Ishikawa (cell line): ENCODE data around the gene NAA38.

Source experiments
- CEBPB ChIP-seq: IDR thresholded peaks from 2 replicates; pipeline ENCODE4 v1.6.1; 2012
- CREB1 ChIP-seq: IDR thresholded peaks from 2 replicates; pipeline ENCODE4 v1.6.1; 2012; ENCODE audit warnings: low read depth
- EGR1 ChIP-seq: IDR thresholded peaks from 2 replicates; pipeline ENCODE4 v1.6.1; 2012
- EP300 ChIP-seq: IDR thresholded peaks from 2 replicates; pipeline ENCODE4 v1.6.1; 2012; ENCODE audit warnings: borderline replicate concordance
- FOXM1 ChIP-seq: IDR thresholded peaks from 2 replicates; pipeline ENCODE4 v1.6.1; 2012; ENCODE audit warnings: low read depth, borderline replicate concordance
- NFIC ChIP-seq: IDR thresholded peaks from 2 replicates; pipeline ENCODE4 v1.6.1; 2012
- RAD21 ChIP-seq: IDR thresholded peaks from 2 replicates; pipeline ENCODE4 v1.6.1; 2012; ENCODE audit warnings: low read depth
- TAF1 ChIP-seq: IDR thresholded peaks from 2 replicates; pipeline ENCODE4 v1.6.1; 2012; ENCODE audit warnings: low read depth, mild to moderate bottlenecking
- TCF12 ChIP-seq: IDR thresholded peaks from 2 replicates; pipeline ENCODE4 v1.6.1; 2012; ENCODE audit warnings: low read depth
- TEAD4 ChIP-seq: IDR thresholded peaks from 2 replicates; pipeline ENCODE4 v1.6.1; 2012
- USF1 ChIP-seq: IDR thresholded peaks from 2 replicates; pipeline ENCODE4 v1.6.1; 2012
- YY1 ChIP-seq: IDR thresholded peaks from 2 replicates; pipeline ENCODE4 v1.6.1; 2012; ENCODE audit warnings: low read depth
- ZBTB7A ChIP-seq: IDR thresholded peaks from 2 replicates; pipeline ENCODE4 v1.6.1; 2012; ENCODE audit warnings: low read depth
- TF ChIP-seq, protein P1 (sequence below): IDR thresholded peaks from 2 replicates; pipeline ENCODE4 v1.6.1; 2012; ENCODE audit warnings: low read depth, mild to moderate bottlenecking
- TF ChIP-seq, protein P2 (sequence below): IDR thresholded peaks from 2 replicates; pipeline ENCODE4 v1.6.1; 2012

NAA38 gene

GRCh38 chr17:7856011-7856810 lies 1.1 kb downstream of the NAA38 start:
- TF ChIP-seq TAF1 (no peak), TEAD4 (no peak), ZBTB7A (no peak), RAD21 (no peak), CREB1 (no peak), EGR1 (no peak), YY1 (no peak), NFIC (no peak), USF1 (no peak), TCF12 (no peak), FOXM1 (no peak), EP300 (no peak), CEBPB (no peak)
- TF ChIP-seq, protein P1, sequence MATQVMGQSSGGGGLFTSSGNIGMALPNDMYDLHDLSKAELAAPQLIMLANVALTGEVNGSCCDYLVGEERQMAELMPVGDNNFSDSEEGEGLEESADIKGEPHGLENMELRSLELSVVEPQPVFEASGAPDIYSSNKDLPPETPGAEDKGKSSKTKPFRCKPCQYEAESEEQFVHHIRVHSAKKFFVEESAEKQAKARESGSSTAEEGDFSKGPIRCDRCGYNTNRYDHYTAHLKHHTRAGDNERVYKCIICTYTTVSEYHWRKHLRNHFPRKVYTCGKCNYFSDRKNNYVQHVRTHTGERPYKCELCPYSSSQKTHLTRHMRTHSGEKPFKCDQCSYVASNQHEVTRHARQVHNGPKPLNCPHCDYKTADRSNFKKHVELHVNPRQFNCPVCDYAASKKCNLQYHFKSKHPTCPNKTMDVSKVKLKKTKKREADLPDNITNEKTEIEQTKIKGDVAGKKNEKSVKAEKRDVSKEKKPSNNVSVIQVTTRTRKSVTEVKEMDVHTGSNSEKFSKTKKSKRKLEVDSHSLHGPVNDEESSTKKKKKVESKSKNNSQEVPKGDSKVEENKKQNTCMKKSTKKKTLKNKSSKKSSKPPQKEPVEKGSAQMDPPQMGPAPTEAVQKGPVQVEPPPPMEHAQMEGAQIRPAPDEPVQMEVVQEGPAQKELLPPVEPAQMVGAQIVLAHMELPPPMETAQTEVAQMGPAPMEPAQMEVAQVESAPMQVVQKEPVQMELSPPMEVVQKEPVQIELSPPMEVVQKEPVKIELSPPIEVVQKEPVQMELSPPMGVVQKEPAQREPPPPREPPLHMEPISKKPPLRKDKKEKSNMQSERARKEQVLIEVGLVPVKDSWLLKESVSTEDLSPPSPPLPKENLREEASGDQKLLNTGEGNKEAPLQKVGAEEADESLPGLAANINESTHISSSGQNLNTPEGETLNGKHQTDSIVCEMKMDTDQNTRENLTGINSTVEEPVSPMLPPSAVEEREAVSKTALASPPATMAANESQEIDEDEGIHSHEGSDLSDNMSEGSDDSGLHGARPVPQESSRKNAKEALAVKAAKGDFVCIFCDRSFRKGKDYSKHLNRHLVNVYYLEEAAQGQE = no peak
- TF ChIP-seq, protein P2, sequence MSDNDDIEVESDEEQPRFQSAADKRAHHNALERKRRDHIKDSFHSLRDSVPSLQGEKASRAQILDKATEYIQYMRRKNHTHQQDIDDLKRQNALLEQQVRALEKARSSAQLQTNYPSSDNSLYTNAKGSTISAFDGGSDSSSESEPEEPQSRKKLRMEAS = no peak

GRCh38 chr17:7855660-7856010 lies 1.7 kb downstream of the NAA38 start:
- TF ChIP-seq TCF12 = no peak
- TF ChIP-seq ZBTB7A = no peak
- no peak for TF ChIP-seq EP300
- TF ChIP-seq, protein P2 = no peak
- TF ChIP-seq CREB1 = no peak
- TF ChIP-seq EGR1 = no peak
- TF ChIP-seq TEAD4 = no peak
- no peak for TF ChIP-seq USF1
- no peak for TF ChIP-seq TAF1
- TF ChIP-seq, protein P1 = no peak
- TF ChIP-seq RAD21 = no peak
- no peak for TF ChIP-seq CEBPB
- TF ChIP-seq NFIC = no peak
- TF ChIP-seq FOXM1 = no peak
- TF ChIP-seq YY1 = no peak

DNA sequence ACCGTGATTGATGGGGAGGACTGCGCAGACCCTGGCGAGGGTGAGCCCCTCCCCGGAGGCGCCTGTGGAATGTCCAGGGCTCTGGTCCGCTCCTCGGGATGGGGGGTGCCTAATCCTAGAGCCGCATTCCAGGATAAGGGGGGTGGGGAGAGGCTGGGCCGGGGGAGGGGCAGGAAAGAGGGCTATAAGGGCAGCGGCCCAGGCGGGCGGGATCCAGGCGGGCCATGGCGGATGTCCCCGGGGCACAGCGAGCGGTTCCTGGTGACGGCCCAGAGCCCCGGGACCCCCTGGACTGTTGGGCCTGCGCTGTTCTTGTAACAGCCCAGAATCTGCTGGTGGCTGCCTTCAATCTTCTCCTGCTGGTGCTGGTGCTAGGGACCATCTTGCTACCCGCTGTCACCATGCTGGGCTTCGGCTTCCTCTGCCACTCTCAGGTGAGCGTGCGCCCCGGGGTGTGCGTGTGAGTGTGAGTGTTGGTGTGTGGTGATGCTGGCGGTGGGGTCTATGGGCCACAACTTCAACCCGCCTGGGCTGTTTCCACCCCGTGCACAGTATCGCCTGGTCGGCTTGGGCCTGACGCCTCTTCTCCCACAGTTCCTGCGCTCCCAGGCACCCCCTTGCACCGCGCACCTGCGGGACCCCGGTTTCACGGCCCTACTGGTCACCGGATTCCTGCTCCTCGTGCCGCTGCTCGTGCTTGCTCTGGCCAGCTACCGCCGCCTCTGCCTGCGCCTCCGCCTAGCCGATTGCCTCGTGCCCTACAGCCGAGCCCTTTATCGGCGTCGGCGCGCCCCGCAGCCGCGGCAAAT lies 2.3 kb downstream of the NAA38 start, which contains the start of gene TMEM88:
TMEM88 (plus strand) TSS at position 216 of the 809 bp plus-strand sequence; CDS start at position 225, 9 bp downstream.
- TF ChIP-seq CREB1 (no peak), TCF12 (no peak), TAF1 (no peak), RAD21 (no peak), TEAD4 (no peak), YY1 (no peak), ZBTB7A (no peak), CEBPB (no peak), EGR1 (no peak), USF1 (no peak), EP300 (no peak), FOXM1 (no peak), NFIC (no peak)
- TF ChIP-seq, protein P1 = no peak
- TF ChIP-seq, protein P2 = no peak
